Subcutaneous adipose tissue (tissue), 4 donors: ENCODE data around the gene FAM110C. TPM values are rescaled to one million over a fixed set of nuclear protein-coding genes. Genes with fewer than 3 reads are reported as not detected.

Source experiments
- CTCF ChIP-seq: fragments of 450-650 bp; IDR thresholded peaks from one replicate; pipeline ENCODE4 v1.5.1; 2016; ENCODE audit warnings: low read depth, mild to moderate bottlenecking, control low read depth, antibody characterized with exemption, moderate library complexity
- total RNA-seq, 4 donors: library from RNA; depleted of rRNA; stranded (reverse); fragments of >200 nt; gene quantifications; one replicate each; pipeline ENCODE4 v1.1.0, GENCODE V29; 2016

FAM110C gene
- total RNA-seq, 4 donors from 2014 or later: 0.82 TPM; not detected in 3

GRCh38 chr2:38155-38554 lies 8.2 kb downstream of the FAM110C start:
- TF ChIP-seq CTCF: no peak

- TF ChIP-seq CTCF: no peak
These were observed 10.0 kb downstream of the FAM110C start for GRCh38 chr2:36318-36717.

GRCh38 chr2:35852-36251 lies 10.5 kb downstream of the FAM110C start:
- no peak for TF ChIP-seq CTCF

- TF ChIP-seq CTCF: no peak
These were observed 12.7 kb downstream of the FAM110C start for GRCh38 chr2:33620-34019.

GRCh38 chr2:32068-32467 lies 14.2 kb downstream of the FAM110C start:
- TF ChIP-seq CTCF: no peak

GRCh38 chr2:29253-29652 lies 17.1 kb downstream of the FAM110C start:
- TF ChIP-seq CTCF: no peak

- no peak for TF ChIP-seq CTCF
These were observed 17.8 kb downstream of the FAM110C start for GRCh38 chr2:28406-28975.

- TF ChIP-seq CTCF: no peak
These were observed 19.4 kb downstream of the FAM110C start for GRCh38 chr2:26891-27290.
